ENCODE data around the gene CLIC1.

GRCh38 chr6:31713465-31713864 is 22.9 kb downstream of the CLIC1 start:
- TF ChIP-seq CTCF (IDR thresholded peaks at IDR 0.05) (no peak), POLR2A (IDR thresholded peaks at IDR 0.05) (no peak)

Measured in testis (tissue), 2 donors.